ENCODE results near the gene RALBP1. TPM values are rescaled to one million over a fixed set of nuclear protein-coding genes. Genes with fewer than 3 reads are reported as not detected.

The RALBP1 gene
- total and polyA plus RNA-seq, 2 of the 8 experiments (the other 6 are each of a cell fraction or from before 2014, with no cell fraction given), result 40.3 to 67.8 TPM

- Histone ChIP-seq H3K23ac (ENCODE audit: insufficient read length) (no peak overlapping the region), H2BK20ac (ENCODE audit: low read length) (no peak overlapping the region), H2AK5ac (ENCODE audit: low read depth, low read length) (no peak overlapping the region), H4K8ac (ENCODE audit: extremely low read depth, insufficient read depth, low read length) (no peak overlapping the region), H4K5ac (ENCODE audit: insufficient read length, low read depth, low read length) (no peak overlapping the region), H2BK15ac (ENCODE audit: low read length) (no peak overlapping the region), H3K4me1 (replicated peaks in 1 of 4; ENCODE audit: control insufficient read depth in 3 of 4, insufficient read depth in 4 of 4, low read length in 3 of 4) (no peaks in the 10 kb centered on the region), H2BK120ac (replicated peaks; ENCODE audit: low read depth, low read length) (no peak overlapping the region), H3K27me3 (replicated peaks in 1 of 4; ENCODE audit: control insufficient read depth in 3 of 4, extremely low read depth in 1 of 4, insufficient read depth in 3 of 4, low read length in 3 of 4) (no peaks in the 10 kb centered on the region), H3K36me3 (ENCODE audit: control insufficient read depth in 2 of 4, insufficient read depth in 4 of 4, low read length in 3 of 4) (peaks cover 0 to 36% (median 20%) of the 10 kb centered on the region in 4 experiments; a peak in 7 of 8 replicates), H4K20me1 (replicated peaks in 1 of 2; ENCODE audit: control insufficient read depth in 1 of 2, insufficient read depth in 2 of 2, low read length in 2 of 2) (no peaks in the 10 kb centered on the region), H3K18ac (ENCODE audit: extremely low read depth, low read length) (no peak overlapping the region), H3K9ac (replicated peaks in 1 of 4; ENCODE audit: extremely low read depth in 1 of 4, low read depth in 3 of 4, low read length in 3 of 4) (no peak overlapping the region), H2AFZ (ENCODE audit: low read length) (no peak overlapping the region), H3K56ac (replicated peaks; ENCODE audit: insufficient read length, low read depth, low read length) (no peak overlapping the region), H3K4me3 (ENCODE audit: extremely low read depth in 1 of 4, insufficient read depth in 2 of 4, low read depth in 3 of 4, low read length in 4 of 4) (no peak overlapping the region), H3K79me2 (ENCODE audit: control insufficient read depth in 1 of 2, insufficient read depth in 2 of 2, low read length in 2 of 2) (no peaks in the 10 kb centered on the region), H2BK12ac (ENCODE audit: low read depth, low read length) (no peak overlapping the region), H3K27ac (ENCODE audit: low read depth, low read length) (no peak overlapping the region), H3K23me2 (ENCODE audit: low read depth, low read length) (no peaks in the 10 kb centered on the region), H2BK5ac (ENCODE audit: low read depth, low read length) (no peak overlapping the region), H3K4ac (replicated peaks; ENCODE audit: insufficient read length, low read depth, low read length) (no peak overlapping the region), H4K91ac (replicated peaks; ENCODE audit: insufficient read length, low read length) (no peak overlapping the region), H3K9me3 (ENCODE audit: insufficient read depth in 2 of 2, low read depth in 1 of 2, low read length in 1 of 2) (peaks cover 12% of the 10 kb centered on the region in 2 experiments; a peak in 3 of 4 replicates), H3K4me2 (ENCODE audit: insufficient read depth in 1 of 2, low read depth in 2 of 2, low read length in 2 of 2) (no peak overlapping the region), H3K79me1 (ENCODE audit: low read depth, low read length) (no peaks in the 10 kb centered on the region), H3K14ac (ENCODE audit: insufficient read length) (no peak overlapping the region)
- POLR2A ChIA-PET (ENCODE audit: partially characterized antibody), result no interaction called here
- DNase-seq (ENCODE audit: low read depth in 1 of 2, low spot score in 2 of 2) (no peak), FAIRE-seq (no peak)
- CTCF ChIA-PET (ENCODE audit: partially characterized antibody), result interaction anchor here (0.9 to 1.9 kb wide), 2 partner anchors 10 to 24 kb away, joined by 3 to 4 read pairs; no protein-coding TSS in a partner anchor
- TF ChIP-seq MAFK (IDR thresholded peaks at IDR 0.05; ENCODE audit: low read depth, low read length), result no peak
- TF ChIP-seq CREB1 (IDR thresholded peaks at IDR 0.05), result no peak
- no peak for TF ChIP-seq NANOG (IDR thresholded peaks at IDR 0.05; ENCODE audit: insufficient read depth, low read depth, low read length, poor library complexity, severe bottlenecking)
- TF ChIP-seq TAF7 (optimal IDR thresholded peaks at IDR 0.05; ENCODE audit: borderline replicate concordance, low read depth, low read length), result no peak
- no peak for TF ChIP-seq EGR1 (IDR thresholded peaks at IDR 0.05; ENCODE audit: borderline replicate concordance, low read depth, low read length)
- no peak for TF ChIP-seq SIX5 (IDR thresholded peaks at IDR 0.05; ENCODE audit: low read depth, low read length)
- no peak for TF ChIP-seq CTBP2 (IDR thresholded peaks at IDR 0.05; ENCODE audit: borderline replicate concordance, insufficient read depth, insufficient read length, low read length)
- TF ChIP-seq ASH2L (IDR thresholded peaks at IDR 0.05; ENCODE audit: low read length), result no peak
- TF ChIP-seq TBP (IDR thresholded peaks at IDR 0.05; ENCODE audit: low read depth, low read length), result no peak
Measured at GRCh38 chr18:9526458-9526857, 51.1 kb downstream of the RALBP1 start.

Measured in H1 (cell line).